ENCODE measurements around the gene CEP131.

- TF ChIP-seq MAX (IDR thresholded peaks at IDR 0.05; ENCODE audit: insufficient read depth, insufficient read length) (no peak), POLR2A (IDR thresholded peaks at IDR 0.05; ENCODE audit: low read depth, low read length) (no peak)
These were observed 44.8 kb upstream of the CEP131 start for GRCh38 chr17:81267390-81268067.
